ENCODE measurements around the gene RGS8.

GRCh38 chr1:182724215-182724614 is 39.8 kb upstream of the RGS8 start:
- TF ChIP-seq MXI1 (IDR thresholded peaks at IDR 0.05; ENCODE audit: low read depth, low read length) (no peak), GABPA (IDR thresholded peaks at IDR 0.05; ENCODE audit: low read depth) (no peak), CTCF (IDR thresholded peaks at IDR 0.05) (no peak), NRF1 (IDR thresholded peaks at IDR 0.05; ENCODE audit: low read depth, low read length) (no peak), POLR2AphosphoS5 (IDR thresholded peaks at IDR 0.05; ENCODE audit: low read depth, low read length) (no peak), ZBTB33 (IDR thresholded peaks at IDR 0.05; ENCODE audit: borderline replicate concordance, low read depth) (no peak), USF1 (IDR thresholded peaks at IDR 0.05; ENCODE audit: borderline replicate concordance, low read depth) (no peak), NFIC (IDR thresholded peaks at IDR 0.05; ENCODE audit: borderline replicate concordance) (no peak), EP300 (IDR thresholded peaks at IDR 0.05; ENCODE audit: borderline replicate concordance in 1 of 2, low read depth in 1 of 2, low read length in 1 of 2) (no peak)

Data from SK-N-SH (cell line).